ENCODE data around the gene NXN. TPM values are rescaled to one million over a fixed set of nuclear protein-coding genes. Genes with fewer than 3 reads are reported as not detected.
A peak's percentile ranks its signal among the peaks of the same experiment; 100 is the strongest.

The NXN gene
- total RNA-seq, 2 donors from 2014 or later = 124 to 201 TPM

DNA sequence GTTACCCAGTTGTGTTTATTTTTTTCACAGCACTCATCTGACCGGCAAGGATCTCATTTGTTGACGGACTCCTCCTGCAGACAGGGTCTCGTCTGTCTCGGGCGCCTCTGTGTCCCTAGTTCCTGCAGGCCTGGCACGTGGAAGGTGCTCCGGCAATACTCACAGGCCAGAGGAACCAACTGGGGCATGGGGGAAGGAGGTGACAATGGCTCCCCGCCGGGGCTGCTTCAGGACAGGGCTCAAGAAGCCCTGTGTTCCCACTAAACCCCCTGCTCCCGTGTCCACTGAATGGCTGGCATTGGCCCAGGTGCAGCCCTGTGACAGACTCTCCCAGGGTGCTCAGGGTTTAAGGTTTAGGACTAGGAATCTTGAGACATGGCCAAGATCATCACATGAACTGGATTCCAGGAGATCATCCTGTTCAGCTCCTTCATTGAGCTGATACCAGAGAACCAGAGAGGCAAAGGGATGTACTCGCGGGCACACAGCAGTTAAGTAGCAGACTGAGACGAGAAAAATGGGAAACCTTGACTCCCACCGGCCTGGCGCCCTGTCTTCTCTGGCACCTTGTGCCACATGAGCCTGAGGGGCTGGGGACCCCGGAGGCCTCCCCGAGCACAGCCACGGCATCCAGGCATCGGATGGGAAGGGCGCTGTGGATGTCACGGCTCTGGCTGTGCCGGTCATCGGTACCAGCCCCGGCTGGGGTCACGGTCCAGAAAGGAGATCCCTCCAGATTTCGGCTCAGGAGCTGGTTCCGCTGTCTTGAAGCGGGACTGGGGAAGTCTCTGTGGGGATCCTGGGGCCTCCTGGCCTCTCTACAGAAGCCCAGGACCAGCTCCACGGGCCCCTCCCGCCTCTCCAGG, 46.4 kb upstream of the NXN start:
- Histone ChIP-seq H3K9ac (ENCODE audit: extremely low read depth, low read length, poor library complexity, severe bottlenecking) (no peak overlapping the region), H3K9me3 (ENCODE audit: control insufficient read depth, low read length) (no peaks in the 10 kb centered on the region), H3K27me3 (ENCODE audit: control insufficient read depth, insufficient read depth, low read length, poor library complexity, severe bottlenecking) (peaks cover 8% of the 10 kb centered on the region), H3K4me1 (ENCODE audit: control insufficient read depth, insufficient read depth, low read length) (no peaks in the 10 kb centered on the region), H3K36me3 (ENCODE audit: control insufficient read depth, insufficient read depth, low read length) (no peaks in the 10 kb centered on the region), H3K27ac (ENCODE audit: low read depth, low read length) (no peak overlapping the region), H3K4me3 (ENCODE audit: low read length) (no peak overlapping the region)
- TF ChIP-seq CTCF (conservative IDR thresholded peaks at IDR 0.05) = no peak
- no peaks in the 10 kb centered on the region for H3K9me3 Mint-ChIP-seq
- H3K4me3 Mint-ChIP-seq = no peak overlapping the region
- no peak overlapping the region for H3K27ac Mint-ChIP-seq
- peaks cover 3% of the 10 kb centered on the region for H3K27me3 Mint-ChIP-seq (ENCODE audit: insufficient read depth)
- H3K36me3 Mint-ChIP-seq (ENCODE audit: low read depth) = peaks cover 3% of the 10 kb centered on the region
- H3K4me1 Mint-ChIP-seq = no peaks in the 10 kb centered on the region
- DNase-seq = peak; percentile 71
- 85 to 86% methylated on average over 22 to 30 of the region's 30 CpGs for WGBS, 2 experiments (ENCODE audit: insufficient coverage in 1 of 2, insufficient read length in 1 of 2)

GRCh38 chr17:1024076-1024475, 44.5 kb upstream of the NXN start:
- Mint-ChIP-seq H3K9me3 (no peaks in the 10 kb centered on the region), H3K36me3 (ENCODE audit: low read depth) (peaks cover 3% of the 10 kb centered on the region), H3K4me1 (no peaks in the 10 kb centered on the region), H3K27me3 (ENCODE audit: insufficient read depth) (no peaks in the 10 kb centered on the region), H3K27ac (no peak overlapping the region), H3K4me3 (no peak overlapping the region)
- H3K27me3 ChIP-seq (ENCODE audit: control insufficient read depth, insufficient read depth, low read length, poor library complexity, severe bottlenecking) = no peaks in the 10 kb centered on the region
- H3K27ac ChIP-seq (ENCODE audit: low read depth, low read length) = no peak overlapping the region
- H3K4me1 ChIP-seq (ENCODE audit: control insufficient read depth, insufficient read depth, low read length) = no peaks in the 10 kb centered on the region
- H3K9ac ChIP-seq (ENCODE audit: extremely low read depth, low read length, poor library complexity, severe bottlenecking) = no peak overlapping the region
- no peaks in the 10 kb centered on the region for H3K36me3 ChIP-seq (ENCODE audit: control insufficient read depth, insufficient read depth, low read length)
- TF ChIP-seq CTCF (conservative IDR thresholded peaks at IDR 0.05) = no peak
- no peak for DNase-seq
- no peak overlapping the region for H3K4me3 ChIP-seq (ENCODE audit: low read length)
- H3K9me3 ChIP-seq (ENCODE audit: control insufficient read depth, low read length) = no peaks in the 10 kb centered on the region
- WGBS, 2 experiments (ENCODE audit: insufficient coverage in 1 of 2, insufficient read length in 1 of 2) = 88 to 91% methylated on average over 10 to 27 of the region's 27 CpGs

GRCh38 chr17:1022278-1023024, 42.9 kb upstream of the NXN start:
- Mint-ChIP-seq H3K27ac (no peak overlapping the region), H3K4me1 (no peaks in the 10 kb centered on the region), H3K36me3 (ENCODE audit: low read depth) (peaks cover 3% of the 10 kb centered on the region), H3K9me3 (no peaks in the 10 kb centered on the region), H3K4me3 (no peak overlapping the region), H3K27me3 (ENCODE audit: insufficient read depth) (no peaks in the 10 kb centered on the region)
- 86 to 89% methylated on average over 20 to 32 of the region's 32 CpGs for WGBS, 2 experiments (ENCODE audit: insufficient coverage in 1 of 2, insufficient read length in 1 of 2)
- H3K9me3 ChIP-seq (ENCODE audit: control insufficient read depth, low read length) = no peaks in the 10 kb centered on the region
- no peaks in the 10 kb centered on the region for H3K27me3 ChIP-seq (ENCODE audit: control insufficient read depth, insufficient read depth, low read length, poor library complexity, severe bottlenecking)
- no peak for TF ChIP-seq CTCF (conservative IDR thresholded peaks at IDR 0.05)
- no peaks in the 10 kb centered on the region for H3K4me1 ChIP-seq (ENCODE audit: control insufficient read depth, insufficient read depth, low read length)
- no peak overlapping the region for H3K4me3 ChIP-seq (ENCODE audit: low read length)
- H3K27ac ChIP-seq (ENCODE audit: low read depth, low read length) = no peak overlapping the region
- H3K9ac ChIP-seq (ENCODE audit: extremely low read depth, low read length, poor library complexity, severe bottlenecking) = no peak overlapping the region
- no peak for DNase-seq
- no peaks in the 10 kb centered on the region for H3K36me3 ChIP-seq (ENCODE audit: control insufficient read depth, insufficient read depth, low read length)
